ENCODE measurements around the gene CNNM1. TPM values are rescaled to one million over a fixed set of nuclear protein-coding genes. Genes with fewer than 3 reads are reported as not detected.

The CNNM1 gene
- total RNA-seq, 1 donor: 3.5 TPM

DNA sequence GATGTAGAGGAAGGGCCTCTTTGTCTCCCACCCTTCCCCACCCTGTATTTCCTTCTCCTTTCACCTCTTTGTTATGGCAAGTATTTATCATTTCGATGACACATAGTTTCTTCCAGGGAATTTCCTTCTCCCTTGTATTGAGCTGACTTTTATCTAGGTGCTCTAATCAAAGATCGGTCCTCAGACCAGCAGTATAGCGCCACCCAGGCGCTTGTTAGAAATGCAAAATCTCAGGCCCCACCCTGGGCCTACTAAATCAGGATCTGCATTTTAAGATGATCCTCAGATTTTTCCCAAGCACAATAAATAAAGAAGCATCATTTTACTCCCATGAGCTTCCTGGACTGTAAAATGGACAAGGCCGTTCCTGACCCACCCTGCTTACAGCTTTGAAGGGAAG, 113.2 kb downstream of the CNNM1 start:
- H3K4me3 ChIP-seq (ENCODE audit: low read depth, low read length): no peak overlapping the region
- TF ChIP-seq, protein P1, sequence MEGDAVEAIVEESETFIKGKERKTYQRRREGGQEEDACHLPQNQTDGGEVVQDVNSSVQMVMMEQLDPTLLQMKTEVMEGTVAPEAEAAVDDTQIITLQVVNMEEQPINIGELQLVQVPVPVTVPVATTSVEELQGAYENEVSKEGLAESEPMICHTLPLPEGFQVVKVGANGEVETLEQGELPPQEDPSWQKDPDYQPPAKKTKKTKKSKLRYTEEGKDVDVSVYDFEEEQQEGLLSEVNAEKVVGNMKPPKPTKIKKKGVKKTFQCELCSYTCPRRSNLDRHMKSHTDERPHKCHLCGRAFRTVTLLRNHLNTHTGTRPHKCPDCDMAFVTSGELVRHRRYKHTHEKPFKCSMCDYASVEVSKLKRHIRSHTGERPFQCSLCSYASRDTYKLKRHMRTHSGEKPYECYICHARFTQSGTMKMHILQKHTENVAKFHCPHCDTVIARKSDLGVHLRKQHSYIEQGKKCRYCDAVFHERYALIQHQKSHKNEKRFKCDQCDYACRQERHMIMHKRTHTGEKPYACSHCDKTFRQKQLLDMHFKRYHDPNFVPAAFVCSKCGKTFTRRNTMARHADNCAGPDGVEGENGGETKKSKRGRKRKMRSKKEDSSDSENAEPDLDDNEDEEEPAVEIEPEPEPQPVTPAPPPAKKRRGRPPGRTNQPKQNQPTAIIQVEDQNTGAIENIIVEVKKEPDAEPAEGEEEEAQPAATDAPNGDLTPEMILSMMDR (IDR thresholded peaks at IDR 0.05; ENCODE audit: insufficient read depth, low read depth, low read length): no peak
- DNase-seq (ENCODE audit: low read depth): no peak

DNA sequence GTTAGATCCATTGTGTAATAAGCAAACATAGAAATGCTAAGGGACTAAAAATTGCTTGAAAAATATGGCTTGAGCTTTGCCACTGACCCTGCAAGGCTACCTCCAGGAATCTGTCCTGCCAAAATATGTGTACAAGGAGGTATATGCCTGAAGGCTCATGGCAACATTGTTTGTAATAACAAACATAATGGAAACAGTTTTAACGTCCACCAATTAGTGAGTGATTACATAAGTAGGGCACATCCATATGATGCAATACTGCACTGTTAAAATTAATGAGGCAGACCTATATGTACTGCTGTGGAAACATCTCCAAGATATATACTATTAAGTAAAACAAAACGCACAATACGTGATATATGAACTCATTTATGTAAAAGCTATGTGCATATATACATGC, 114.3 kb downstream of the CNNM1 start:
- TF ChIP-seq, protein P1 (IDR thresholded peaks at IDR 0.05; ENCODE audit: insufficient read depth, low read depth, low read length): no peak
- DNase-seq (ENCODE audit: low read depth): peak; percentile 33
- H3K4me3 ChIP-seq (ENCODE audit: low read depth, low read length): no peak overlapping the region

Other genes with a start within 250 kb of the CNNM1 start
- gene HPSE2, start 93.5 kb upstream of the CNNM1 start, total RNA-seq: 5.6 and 12.2 TPM in 2 replicates
- 27.2 and 49.0 TPM in 2 replicates for gene GOT1, start 101.3 kb downstream of the CNNM1 start, total RNA-seq
- gene NKX2-3, start 203.6 kb downstream of the CNNM1 start, total RNA-seq: not detected in 2 replicates

Measured in fibroblast of villous mesenchyme (primary cell).